GM12873 (cell line): ENCODE measurements around the gene SZRD1.

Source experiments
- TF ChIP-seq, protein P1 (sequence below): IDR thresholded peaks from 2 replicates; pipeline ENCODE4 v1.5.1; 2012; ENCODE audit warnings: low read depth, mild to moderate bottlenecking, moderate library complexity, low read length, control low read depth; ENCODE audit not compliant: insufficient read depth; ENCODE audit errors: missing control alignments

Gene SZRD1

DNA sequence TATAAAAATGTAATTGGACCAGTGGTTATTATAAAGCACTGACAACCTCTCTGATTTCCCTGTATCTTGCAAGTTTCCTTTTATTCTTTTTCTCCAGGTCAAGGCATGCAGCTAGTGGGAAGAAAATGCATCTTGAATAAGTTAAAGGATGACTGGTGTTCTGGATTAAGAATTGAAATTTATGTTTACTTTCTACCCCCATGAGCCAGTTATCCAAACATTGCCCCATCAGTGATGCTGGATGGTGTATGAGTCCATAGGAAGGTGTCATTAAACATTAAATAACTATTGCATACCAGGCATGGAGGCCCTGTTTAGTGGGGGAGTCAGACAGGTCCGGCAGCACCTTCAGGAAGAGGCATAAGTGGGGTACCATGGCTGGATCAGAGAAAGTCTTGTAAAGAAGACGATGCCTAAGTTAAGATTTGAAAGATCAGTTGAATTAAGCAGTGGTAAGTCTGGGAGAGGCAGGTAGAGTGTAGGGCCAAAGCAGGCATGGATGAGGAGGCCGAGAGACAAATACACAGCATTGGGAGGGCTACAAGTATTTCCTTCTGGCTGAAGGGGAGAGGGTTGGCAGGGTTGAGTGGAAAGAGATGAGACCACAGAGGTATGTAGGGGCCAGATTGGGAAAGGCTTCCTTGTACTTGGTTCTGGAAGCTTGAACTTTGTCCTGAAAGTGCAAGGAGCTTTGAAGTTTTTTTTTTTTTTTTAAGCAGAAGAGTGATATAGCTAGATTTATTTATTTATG is 5.7 kb downstream of the SZRD1 start:
- TF ChIP-seq, protein P1, sequence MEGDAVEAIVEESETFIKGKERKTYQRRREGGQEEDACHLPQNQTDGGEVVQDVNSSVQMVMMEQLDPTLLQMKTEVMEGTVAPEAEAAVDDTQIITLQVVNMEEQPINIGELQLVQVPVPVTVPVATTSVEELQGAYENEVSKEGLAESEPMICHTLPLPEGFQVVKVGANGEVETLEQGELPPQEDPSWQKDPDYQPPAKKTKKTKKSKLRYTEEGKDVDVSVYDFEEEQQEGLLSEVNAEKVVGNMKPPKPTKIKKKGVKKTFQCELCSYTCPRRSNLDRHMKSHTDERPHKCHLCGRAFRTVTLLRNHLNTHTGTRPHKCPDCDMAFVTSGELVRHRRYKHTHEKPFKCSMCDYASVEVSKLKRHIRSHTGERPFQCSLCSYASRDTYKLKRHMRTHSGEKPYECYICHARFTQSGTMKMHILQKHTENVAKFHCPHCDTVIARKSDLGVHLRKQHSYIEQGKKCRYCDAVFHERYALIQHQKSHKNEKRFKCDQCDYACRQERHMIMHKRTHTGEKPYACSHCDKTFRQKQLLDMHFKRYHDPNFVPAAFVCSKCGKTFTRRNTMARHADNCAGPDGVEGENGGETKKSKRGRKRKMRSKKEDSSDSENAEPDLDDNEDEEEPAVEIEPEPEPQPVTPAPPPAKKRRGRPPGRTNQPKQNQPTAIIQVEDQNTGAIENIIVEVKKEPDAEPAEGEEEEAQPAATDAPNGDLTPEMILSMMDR = no peak

DNA sequence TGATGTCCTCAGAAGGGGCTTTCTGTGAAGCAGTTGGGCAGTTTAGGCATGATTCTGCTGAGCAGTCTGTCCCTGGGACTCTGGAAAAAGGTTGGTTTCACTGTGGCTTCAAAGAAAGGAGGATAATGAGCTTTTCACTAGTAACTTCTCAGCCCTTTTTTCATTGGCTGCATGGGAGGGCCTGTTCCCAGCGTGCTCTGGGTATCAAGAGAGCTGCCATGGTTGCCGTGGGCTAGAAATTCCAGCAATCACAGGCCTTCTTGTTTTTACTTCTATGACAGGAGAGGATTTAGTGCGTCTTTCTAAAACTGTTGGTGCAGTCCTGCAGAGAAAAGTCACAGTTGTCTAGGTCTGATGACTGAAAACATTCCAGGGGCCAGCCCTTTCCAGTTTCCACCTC is 7.2 kb downstream of the SZRD1 start:
- TF ChIP-seq, protein P1 = no peak

DNA sequence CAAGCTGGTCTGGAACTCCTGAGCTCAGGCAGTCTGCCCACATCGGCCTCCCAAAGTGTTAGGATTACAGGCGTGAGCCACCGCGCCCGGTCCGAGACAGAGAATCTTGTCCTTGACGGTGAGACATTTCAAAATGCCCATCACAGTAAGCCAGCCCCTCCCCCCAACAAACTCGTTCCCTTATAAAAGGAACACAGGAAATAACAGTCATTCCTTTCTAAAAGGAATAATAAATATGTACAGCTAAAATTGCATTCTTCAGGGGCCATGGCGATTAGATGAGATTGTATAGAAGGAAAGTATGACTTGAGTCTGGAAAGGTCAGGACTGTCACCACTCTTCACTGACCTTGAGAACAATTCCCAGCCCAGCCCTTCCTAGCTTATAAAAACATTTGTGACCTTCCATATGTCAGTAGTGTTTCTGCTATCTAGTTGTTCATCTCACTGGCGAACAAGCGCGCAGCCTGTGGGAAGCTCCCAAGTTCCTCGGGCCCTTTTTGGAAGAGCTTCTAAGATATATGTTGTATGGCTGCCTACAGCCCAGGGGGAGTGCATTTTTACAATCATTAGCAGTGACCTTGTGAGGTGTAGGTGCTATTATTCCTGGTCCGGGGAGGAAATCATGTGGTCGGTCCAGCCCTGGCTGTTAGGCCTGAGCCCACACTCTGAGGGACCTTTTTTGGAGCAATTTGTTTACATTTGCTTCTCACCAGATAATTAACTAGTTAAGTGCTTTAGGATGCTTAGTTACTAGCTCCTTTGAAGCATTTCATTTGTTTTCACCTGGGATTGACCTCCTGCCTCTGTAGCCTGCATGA is 8.7 kb downstream of the SZRD1 start:
- TF ChIP-seq, protein P1 = no peak

DNA sequence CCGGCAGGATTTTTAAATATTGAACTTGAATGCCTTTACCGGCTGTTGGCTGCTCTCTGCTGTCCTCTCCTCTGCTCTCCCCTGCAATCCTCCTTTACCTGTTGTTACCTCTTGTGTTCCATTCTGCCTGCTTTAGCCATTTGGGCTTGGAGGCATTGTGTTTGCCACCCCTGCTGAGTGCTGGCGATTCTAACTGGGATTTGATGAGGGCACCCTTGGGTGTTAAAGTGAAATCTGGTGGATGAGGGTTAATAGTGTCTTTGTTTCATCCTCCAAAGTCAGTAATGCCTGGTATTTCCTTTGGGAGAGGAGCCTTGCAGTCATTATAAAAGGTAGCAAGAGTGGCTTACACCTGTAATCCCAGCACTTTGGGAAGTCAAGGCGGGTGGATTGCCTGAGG is 9.9 kb downstream of the SZRD1 start:
- TF ChIP-seq, protein P1 = no peak

DNA sequence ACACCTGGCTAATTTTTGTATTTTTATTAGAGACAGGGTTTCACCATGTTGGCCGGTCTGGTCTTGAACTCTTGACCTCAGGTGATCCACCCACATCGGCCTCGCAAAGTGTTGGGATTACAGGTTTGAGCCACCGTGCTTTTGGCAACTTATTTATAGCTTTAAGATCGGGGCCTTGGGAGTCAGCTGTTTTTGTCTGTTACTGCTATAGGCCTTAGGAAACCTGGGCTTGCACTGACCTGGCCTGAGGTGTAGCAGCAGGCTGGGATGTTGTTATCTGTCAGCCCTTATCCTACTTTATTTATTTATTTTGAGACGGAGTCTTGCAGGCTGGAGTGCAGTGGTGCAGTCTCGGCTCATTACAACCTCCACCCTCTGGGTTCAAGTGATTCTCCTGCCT is 11.4 kb downstream of the SZRD1 start:
- TF ChIP-seq, protein P1 = no peak

DNA sequence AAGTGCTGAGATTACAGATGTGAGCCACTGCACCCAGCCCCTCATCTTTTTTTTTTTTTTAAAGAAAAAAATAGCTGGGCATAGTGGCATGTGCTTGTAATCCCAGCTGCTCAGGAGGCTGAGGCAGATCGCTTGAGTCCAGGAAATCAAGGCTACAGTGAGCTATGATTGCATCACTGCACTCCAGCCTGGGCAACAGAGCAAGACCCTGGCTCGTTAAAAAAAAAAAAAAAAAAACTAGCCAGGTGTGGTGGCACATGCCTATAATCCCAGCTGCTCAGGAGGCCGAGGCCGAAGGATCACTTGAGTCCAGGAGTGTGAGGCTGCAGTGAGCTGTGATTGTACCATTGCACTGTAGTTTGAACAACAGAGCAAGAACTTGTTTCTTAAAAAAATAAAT is 13.8 kb downstream of the SZRD1 start:
- TF ChIP-seq, protein P1 = no peak

DNA sequence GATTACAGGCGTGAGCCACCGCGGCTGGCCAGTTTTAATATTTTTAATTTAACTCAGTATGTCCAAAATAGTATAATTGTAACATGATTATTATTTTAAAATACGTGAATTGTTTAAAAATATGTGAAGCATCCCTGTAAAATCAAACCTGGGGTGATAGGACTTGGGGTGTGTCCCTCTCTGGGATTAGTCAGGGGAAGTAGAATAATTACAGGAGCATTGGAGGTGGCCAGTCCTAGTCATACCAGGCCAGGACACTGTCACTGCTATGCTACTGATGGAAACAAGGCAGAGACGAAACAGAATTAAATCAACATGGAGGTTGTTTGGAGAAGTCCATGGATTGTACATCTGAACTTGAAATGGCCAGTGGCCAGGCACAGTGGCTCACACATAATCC is 16.8 kb downstream of the SZRD1 start:
- TF ChIP-seq, protein P1 = no peak
